ENCODE data around the gene PSMB9.

- TF ChIP-seq CTCF (conservative IDR thresholded peaks at IDR 0.05; ENCODE audit: low read depth, low read length): no peak
- TF ChIP-seq POLR2A (IDR thresholded peaks at IDR 0.05; ENCODE audit: low read depth, low read length): no peak
- no peak for TF ChIP-seq RCOR1 (IDR thresholded peaks at IDR 0.05; ENCODE audit: insufficient replicate concordance, low read length)
- no peak for TF ChIP-seq FOS (IDR thresholded peaks at IDR 0.05; ENCODE audit: low read depth, low read length)
- no peak for TF ChIP-seq MAZ (IDR thresholded peaks at IDR 0.05; ENCODE audit: borderline replicate concordance, low read depth, low read length)
- TF ChIP-seq CEBPB (IDR thresholded peaks at IDR 0.05; ENCODE audit: low read depth, low read length): peak; percentile 88
- TF ChIP-seq MAFK (IDR thresholded peaks at IDR 0.05; ENCODE audit: low read depth, low read length): no peak
- TF ChIP-seq CHD1 (IDR thresholded peaks at IDR 0.05; ENCODE audit: low read depth, low read length): no peak
- TF ChIP-seq ELK1 (IDR thresholded peaks at IDR 0.05; ENCODE audit: borderline replicate concordance, low read depth, low read length): no peak
- no peak for TF ChIP-seq RFX5 (IDR thresholded peaks at IDR 0.05; ENCODE audit: low read depth, low read length)
These were observed 8.7 kb downstream of the PSMB9 start for GRCh38 chr6:32862725-32863124.

All from IMR-90 (cell line).